Measurements from ENCODE around the gene ZNF625. TPM values are rescaled to one million over a fixed set of nuclear protein-coding genes. Genes with fewer than 3 reads are reported as not detected.
"Not testable (repeated sequence)": the region's sequence is repeated elsewhere in the genome, so short reads cannot be mapped to it uniquely, and the experiment has no call there.

ZNF625 gene
- total RNA-seq, 1 donor from 2014 or later = 3.1 TPM

DNA sequence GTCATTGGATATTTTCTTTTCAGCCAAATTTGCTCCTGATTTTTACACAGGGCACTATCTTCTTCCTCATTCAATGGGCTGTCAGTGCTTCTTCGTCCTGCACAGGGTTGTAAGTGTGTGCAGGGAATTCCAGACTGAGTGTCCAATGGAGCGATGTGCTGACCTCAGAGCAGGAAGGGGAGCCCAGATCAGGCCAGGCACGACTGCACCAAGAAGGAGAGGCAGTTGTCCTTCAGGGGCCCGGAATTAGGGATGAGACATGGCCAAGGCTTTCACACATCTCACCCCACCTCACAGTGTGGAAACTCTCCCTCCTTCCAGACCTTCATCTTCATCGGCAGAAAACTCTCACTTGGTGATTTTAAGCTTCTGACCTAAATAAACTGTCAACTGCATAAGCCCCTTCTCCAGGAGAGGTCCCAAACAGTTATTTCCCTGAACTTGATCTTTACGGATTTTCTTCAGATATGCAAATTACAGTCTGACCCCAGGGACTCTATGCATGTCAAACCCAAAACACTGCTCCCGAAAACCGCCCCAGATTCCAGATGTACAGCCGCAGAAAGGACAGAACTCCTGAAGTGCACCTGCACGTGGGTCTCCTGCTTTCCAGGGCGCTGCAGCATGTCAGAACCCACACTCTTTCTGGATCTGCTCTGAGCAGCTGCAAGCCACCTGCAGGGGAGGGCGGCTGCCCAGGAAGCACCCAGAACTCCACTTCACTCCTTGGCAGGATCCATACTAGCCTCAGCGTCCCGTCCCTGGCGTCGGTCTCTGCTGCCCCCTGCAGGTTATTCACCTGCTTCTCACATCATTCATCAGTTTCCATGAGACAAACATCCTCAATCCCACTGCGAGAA lies 15.8 kb downstream of the ZNF625 start:
- intact Hi-C loops (cut with DNase I) = loop anchor here (2.0 to 5.0 kb wide), 6 partner anchors 50 to 343 kb away; partner anchors contain the start of genes ZNF491 and ZNF763
- DNase-seq (ENCODE audit: low spot score) = peak; percentile 94

- intact Hi-C loops (cut with DNase I) = loop anchor here (2.0 to 5.0 kb wide), 6 partner anchors 49 to 343 kb away; partner anchors contain the start of genes ZNF491 and ZNF763
- peak; percentile 99 for DNase-seq (ENCODE audit: low spot score)
These were observed 16.5 kb downstream of the ZNF625 start, which contains the start of gene ZNF20 for GRCh38 chr19:12139885-12140544. TSS of gene ZNF20 (minus strand) at chr19:12140350. CDS start at chr19:12140182, 168 bp downstream.

GRCh38 chr19:12139269-12139668 lies 17.3 kb downstream of the ZNF625 start:
- DNase-seq (ENCODE audit: low spot score) = no peak
- intact Hi-C loops (cut with DNase I) = no loop called here

DNA sequence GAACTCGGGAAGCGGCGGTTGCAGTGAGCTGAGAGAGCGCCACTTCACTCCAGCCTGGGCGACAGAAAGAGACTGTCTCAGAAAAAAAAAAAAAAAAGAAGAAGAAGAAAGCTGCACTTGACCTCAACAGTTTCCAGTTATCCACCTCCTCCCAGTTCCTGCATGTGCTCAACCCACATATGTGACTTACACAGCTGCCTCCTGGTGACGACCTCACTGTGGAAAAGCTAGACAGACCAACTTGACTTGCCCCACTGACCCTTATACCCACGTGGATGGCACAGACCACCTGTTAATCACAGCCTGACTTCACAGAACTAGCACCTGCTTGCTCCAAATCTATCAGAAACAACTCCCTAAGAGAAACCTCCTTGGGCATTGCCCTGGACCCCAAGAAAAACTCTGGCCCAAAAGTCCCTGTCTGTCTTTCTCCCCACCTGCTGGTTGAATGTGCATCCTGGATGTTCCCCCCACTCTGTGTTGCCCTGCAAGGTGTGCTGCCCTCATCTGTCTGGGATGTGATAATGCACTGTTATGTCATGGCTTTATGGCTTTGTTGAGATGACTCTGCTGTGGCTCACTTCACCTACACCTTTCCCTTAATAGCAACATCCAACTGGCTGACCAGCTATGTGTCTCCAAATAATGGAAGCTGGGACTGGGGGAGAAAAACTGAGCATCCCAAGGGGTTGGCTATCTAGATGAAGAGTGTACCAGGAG lies 19.2 kb downstream of the ZNF625 start:
- no peak for DNase-seq (ENCODE audit: low spot score)

DNA sequence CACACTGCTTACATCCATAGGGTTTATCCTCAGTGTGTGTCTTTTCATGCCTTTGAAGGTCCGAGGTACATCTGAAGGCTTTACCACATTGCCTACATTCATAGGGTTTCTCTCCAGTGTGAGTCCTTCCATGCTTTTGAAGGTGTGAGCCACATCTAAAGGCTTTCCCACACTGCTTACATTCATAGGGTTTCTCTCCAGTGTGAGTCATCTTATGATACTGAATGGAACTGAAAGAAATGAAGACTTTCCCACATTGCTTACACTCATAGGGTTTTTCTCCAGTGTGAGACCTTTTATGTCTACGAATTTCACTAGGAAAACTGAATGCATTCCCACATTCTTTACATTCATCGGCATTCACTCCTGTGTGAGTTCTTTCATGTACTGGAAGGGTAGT lies 23.5 kb downstream of the ZNF625 start:
- intact Hi-C loops (cut with DNase I) = no loop called here
- no peak for DNase-seq (ENCODE audit: low spot score)

More for the DNA sequence above, 19.2 kb downstream of the ZNF625 start:
- intact Hi-C loops (cut with DNase I) = no loop called here

DNA sequence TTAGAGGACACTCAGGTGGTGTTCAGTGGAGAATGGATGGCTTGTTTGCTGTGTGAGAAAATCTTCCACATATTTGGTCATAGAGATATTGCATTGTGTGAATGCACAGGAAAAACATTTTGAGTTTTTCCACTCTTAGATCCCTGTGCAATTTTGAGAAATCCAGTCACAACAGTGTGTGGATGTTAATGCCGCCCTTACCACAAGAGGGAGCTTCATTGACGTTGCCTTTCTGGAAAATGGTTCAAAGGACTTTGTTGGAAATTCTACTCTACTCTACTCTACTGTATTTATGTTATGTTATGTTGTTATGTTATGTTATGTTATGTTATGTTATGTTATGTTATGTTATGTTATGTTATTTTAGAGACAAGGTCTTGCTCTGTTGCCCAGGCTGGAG lies 29.8 kb downstream of the ZNF625 start:
- intact Hi-C loops (cut with DNase I) = no loop called here
- no peak for DNase-seq (ENCODE audit: low spot score)

GRCh38 chr19:12117201-12117970 lies 39.1 kb downstream of the ZNF625 start:
- DNase-seq (ENCODE audit: low spot score) = no peak
- intact Hi-C loops (cut with DNase I) = no loop called here

- DNase-seq (ENCODE audit: low spot score) = no peak
- intact Hi-C loops (cut with DNase I) = no loop called here
These were observed 43.4 kb downstream of the ZNF625 start for GRCh38 chr19:12113121-12113520.

DNA sequence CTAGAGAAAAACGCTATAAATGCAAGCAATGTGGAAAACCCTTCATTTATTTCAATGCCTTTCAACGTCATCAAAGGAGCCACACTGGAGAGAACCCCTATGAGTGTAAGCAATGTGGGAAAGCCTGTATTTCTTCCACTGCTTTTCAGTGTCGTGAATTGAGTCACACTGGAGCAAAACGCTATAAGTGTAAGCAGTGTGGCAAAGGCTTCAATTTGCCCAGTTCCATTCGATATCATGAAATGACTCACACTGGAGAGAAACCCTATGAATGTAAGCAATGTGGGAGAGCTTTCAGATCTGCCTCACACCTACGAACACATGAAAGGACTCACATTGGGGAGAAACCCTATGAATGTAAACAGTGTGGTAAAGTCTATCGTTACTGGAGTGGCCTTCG lies 43.8 kb downstream of the ZNF625 start:
- intact Hi-C loops (cut with DNase I) = no loop called here
- DNase-seq (ENCODE audit: low spot score) = no peak

DNA sequence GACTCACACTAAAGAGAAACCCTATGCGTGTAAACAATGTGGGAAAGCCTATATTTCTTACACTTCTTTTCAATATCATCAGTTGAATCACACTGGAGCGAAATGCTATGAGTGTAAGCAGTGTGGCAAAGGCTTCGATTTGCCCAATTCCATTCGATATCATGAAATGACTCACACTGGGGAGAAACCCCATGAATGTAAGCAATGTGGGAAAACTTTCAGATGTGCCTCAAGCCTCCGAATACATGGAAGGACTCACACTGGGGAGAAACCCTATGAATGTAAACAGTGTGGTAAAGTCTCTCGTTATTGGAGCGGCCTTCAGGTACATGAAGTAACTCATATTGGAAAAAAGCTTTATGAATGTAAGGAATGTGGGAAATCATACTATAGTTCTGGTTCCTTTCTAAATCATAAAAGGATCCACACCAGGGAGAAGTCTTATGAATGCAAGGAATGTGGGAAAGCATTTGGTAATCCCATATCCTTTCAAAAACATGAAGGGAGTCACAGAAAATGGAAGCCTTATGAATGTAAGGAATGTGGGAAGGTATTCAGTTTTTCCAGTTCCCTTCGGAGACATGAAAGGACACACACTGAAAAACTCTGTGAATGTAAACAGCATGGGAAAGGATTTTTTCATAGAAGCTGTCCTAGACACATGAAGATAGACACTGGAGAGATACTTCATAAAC lies 44.4 kb downstream of the ZNF625 start:
- intact Hi-C loops (cut with DNase I) = no loop called here
- DNase-seq (ENCODE audit: low spot score) = no peak

GRCh38 chr19:12111176-12111575 lies 45.4 kb downstream of the ZNF625 start:
- DNase-seq (ENCODE audit: low spot score) = no peak
- intact Hi-C loops (cut with DNase I) = no loop called here

DNA sequence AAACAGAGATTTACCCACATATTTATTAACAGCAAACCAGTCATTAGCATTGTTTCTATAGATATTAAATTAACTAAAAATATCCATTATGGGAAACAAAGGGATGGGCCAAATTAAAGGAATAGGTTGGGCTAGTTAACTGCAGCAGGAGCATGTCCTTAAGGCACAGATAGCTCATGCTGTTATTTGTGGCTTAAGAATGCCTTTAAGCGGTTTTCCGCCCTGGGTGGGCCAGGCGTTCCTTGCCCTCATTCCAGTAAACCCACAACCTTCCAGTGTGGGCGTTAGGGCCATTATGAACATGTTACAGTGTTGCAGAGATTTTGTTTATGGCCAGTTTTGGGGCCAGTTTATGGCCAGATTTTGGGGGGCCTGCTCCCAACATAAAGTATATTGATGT lies 52.6 kb downstream of the ZNF625 start:
- intact Hi-C loops (cut with DNase I); DNase-seq (ENCODE audit: low spot score): not testable (repeated sequence)

DNA sequence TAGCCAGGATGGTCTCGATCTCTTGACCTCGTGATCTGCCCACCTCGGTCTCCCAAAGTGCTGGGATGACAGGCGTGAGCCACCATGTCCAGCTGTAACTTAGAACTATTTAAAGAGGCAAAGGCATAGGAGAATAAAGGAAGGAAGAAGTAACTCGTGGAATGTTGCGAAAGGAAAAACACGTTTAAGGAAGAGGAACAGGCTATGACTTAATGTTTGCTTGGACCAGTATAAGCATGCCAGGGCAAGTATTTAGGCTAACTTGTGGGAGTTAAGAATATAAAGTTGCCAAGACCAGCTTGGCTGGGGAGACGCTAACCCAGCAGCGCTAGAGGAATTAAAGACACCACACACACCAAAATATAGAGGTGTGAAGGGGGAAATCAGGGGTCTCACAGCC lies 58.5 kb downstream of the ZNF625 start:
- DNase-seq (ENCODE audit: low spot score) = no peak
- intact Hi-C loops (cut with DNase I) = no loop called here

DNA sequence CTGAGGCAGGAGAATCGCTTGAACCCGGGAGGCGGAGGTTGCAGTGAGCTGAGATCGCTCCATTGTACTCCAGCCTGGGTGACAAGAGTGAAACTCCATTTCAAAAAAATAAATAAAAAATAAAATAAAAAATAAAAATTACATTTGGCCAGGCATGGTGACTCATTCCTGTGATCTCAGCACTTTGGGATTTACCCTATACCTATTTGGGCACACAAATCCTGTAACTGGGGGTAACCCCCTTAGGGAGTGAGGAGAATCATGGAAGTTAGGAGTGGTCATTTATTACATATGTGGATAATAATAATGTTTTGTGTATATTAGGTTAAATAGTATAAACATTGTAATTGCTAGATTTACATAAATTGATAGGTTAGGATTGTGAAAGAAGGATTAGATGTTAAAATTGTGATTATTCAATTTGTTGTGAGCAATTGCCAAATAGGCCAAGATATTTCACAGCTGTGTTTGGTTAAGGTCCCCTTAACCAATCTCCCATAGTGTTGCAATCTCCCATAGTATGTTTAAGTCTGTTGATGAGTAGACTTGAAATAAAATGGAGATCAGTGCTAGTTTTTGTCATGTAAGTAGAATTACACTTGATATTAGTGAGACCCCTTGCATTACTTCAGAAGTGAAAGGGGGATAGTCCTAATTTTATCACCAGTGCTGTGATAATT lies 61.3 kb downstream of the ZNF625 start:
- DNase-seq (ENCODE audit: low spot score) = no peak
- intact Hi-C loops (cut with DNase I) = no loop called here
